Liver (tissue), 9 donors: ENCODE measurements around the gene ASB15. TPM values are rescaled to one million over a fixed set of nuclear protein-coding genes. Genes with fewer than 3 reads are reported as not detected.

Source experiments
- DNase-seq: peaks from one replicate; pipeline ENCODE4 v3.0.0-alpha.2; 2017; ENCODE audit warnings: low spot score
- H3K27ac ChIP-seq, 2 donors: one replicate each; pipeline ENCODE4 v1.7.0; 2013; ENCODE audit warnings: inconsistent platforms in 2 of 2, low read length in 2 of 2, control low read depth in 1 of 2, low read depth in 1 of 2, mild to moderate bottlenecking in 1 of 2
- H3K27me3 ChIP-seq, 4 donors: one replicate each; pipeline versions ENCODE4 v1.6.1 to v1.7.0; 2013; ENCODE audit warnings: low read length in 3 of 4, inconsistent platforms in 1 of 4, mild to moderate bottlenecking in 1 of 4, moderate library complexity in 1 of 4; ENCODE audit not compliant: control insufficient read depth in 4 of 4, insufficient read depth in 4 of 4
- H3K36me3 ChIP-seq, 4 donors: one replicate each; pipeline versions ENCODE4 v1.6.1 to v1.7.0; 2013; ENCODE audit warnings: low read length in 3 of 4, mild to moderate bottlenecking in 3 of 4, low read depth in 1 of 4, moderate library complexity in 1 of 4; ENCODE audit not compliant: control insufficient read depth in 4 of 4, insufficient read depth in 3 of 4
- H3K4me1 ChIP-seq, 4 donors: one replicate each; pipeline versions ENCODE4 v1.6.1 to v1.7.0; 2013; ENCODE audit warnings: low read length in 3 of 4, mild to moderate bottlenecking in 3 of 4, moderate library complexity in 1 of 4; ENCODE audit not compliant: control insufficient read depth in 4 of 4, insufficient read depth in 4 of 4
- H3K4me3 ChIP-seq, 3 donors: one replicate each; pipeline versions ENCODE4 v1.6.1 to v1.7.0; 2013; ENCODE audit warnings: low read length in 3 of 3, control low read depth in 1 of 3, low read depth in 1 of 3, mild to moderate bottlenecking in 1 of 3
- H3K9ac ChIP-seq, 2 donors: one replicate each; pipeline ENCODE4 v1.7.0; 2013; ENCODE audit warnings: low read length in 2 of 2, mild to moderate bottlenecking in 2 of 2, moderate library complexity in 2 of 2, control low read depth in 1 of 2, low read depth in 1 of 2
- H3K9me3 ChIP-seq, 4 donors: one replicate each; pipeline versions ENCODE4 v1.6.1 to v1.7.0; 2013; ENCODE audit warnings: low read length in 3 of 4; ENCODE audit not compliant: control insufficient read depth in 4 of 4
- ATF3 ChIP-seq: IDR thresholded peaks from 2 replicates; pipeline ENCODE4 v1.6.1; 2016; ENCODE audit warnings: antibody characterized with exemption
- CTCF ChIP-seq: fragments of 150-350 bp; IDR thresholded peaks from 2 replicates; pipeline ENCODE4 v1.5.1; 2017; ENCODE audit warnings: improper control_type of control experiment, low read depth, low read length; ENCODE audit not compliant: missing input control
- EGR1 ChIP-seq, 2 donors: IDR thresholded peaks; 2 replicates each; pipeline ENCODE4 v1.6.1; 2016 to 2018; ENCODE audit warnings: antibody characterized with exemption in 2 of 2, low read depth in 2 of 2
- FOXA1 ChIP-seq: IDR thresholded peaks from 2 replicates; pipeline ENCODE4 v1.6.1; 2016; ENCODE audit warnings: antibody characterized with exemption
- FOXA2 ChIP-seq: IDR thresholded peaks from 2 replicates; pipeline ENCODE4 v1.6.1; 2016; ENCODE audit warnings: antibody characterized with exemption
- GABPA ChIP-seq, 2 donors: IDR thresholded peaks in 1 of 2; conservative IDR thresholded peaks in 1 of 2; 2 replicates each; pipeline ENCODE4 v1.6.1; 2016; ENCODE audit warnings: antibody characterized with exemption in 2 of 2, mild to moderate bottlenecking in 1 of 2, moderate library complexity in 1 of 2
- JUND ChIP-seq, 2 donors: IDR thresholded peaks; 2 replicates each; pipeline ENCODE4 v1.6.1; 2016; ENCODE audit warnings: antibody characterized with exemption in 2 of 2
- MAX ChIP-seq: IDR thresholded peaks from 2 replicates; pipeline ENCODE4 v1.6.1; 2016; ENCODE audit warnings: antibody characterized with exemption
- RAD21 ChIP-seq, 2 donors: IDR thresholded peaks; 2 replicates each; pipeline ENCODE4 v1.6.1; 2016; ENCODE audit warnings: antibody characterized with exemption in 2 of 2, mild to moderate bottlenecking in 2 of 2
- RXRA ChIP-seq, 2 donors: IDR thresholded peaks; 2 replicates each; pipeline ENCODE4 v1.6.1; 2017 to 2018; ENCODE audit warnings: antibody characterized with exemption in 2 of 2, mild to moderate bottlenecking in 1 of 2
- TAF1 ChIP-seq: conservative IDR thresholded peaks from 2 replicates; pipeline ENCODE4 v1.6.1; 2016; ENCODE audit warnings: antibody characterized with exemption, mild to moderate bottlenecking
- ZBTB33 ChIP-seq: IDR thresholded peaks from 2 replicates; pipeline ENCODE4 v1.6.1; 2016; ENCODE audit warnings: antibody characterized with exemption
- WGBS: extraction: QIAGEN DNeasy Blood & Tissue Kit; methylation state at CpG from one replicate; pipeline ENCODE4 v1.1.7; 2013; 5-methylcytosine and 5-hydroxymethylcytosine counted together
- polyA plus RNA-seq, 2 donors: library from polyadenylated mRNA; stranded (reverse) in 1 of 2; unstranded in 1 of 2; fragments of 200-250 nt in 1 of 2; fragments of >200 nt in 1 of 2; fragmentation: Nextera tagmentation in 1 of 2; extraction: Ambion mirVana in 1 of 2; gene quantifications; one replicate each; pipeline versions ENCODE4 v1.2.1 to v1.2.3, GENCODE V29; 2013 to 2015
- total RNA-seq, 2 donors: library from RNA; depleted of rRNA; stranded (reverse); fragments of >200 nt; gene quantifications; one replicate each; pipeline ENCODE4 v1.2.3, GENCODE V29; 2014
- TF ChIP-seq, protein P1 (sequence below): IDR thresholded peaks from 2 replicates; pipeline ENCODE4 v1.6.1; 2016; ENCODE audit warnings: antibody characterized with exemption, mild to moderate bottlenecking
- donor health status: healthy.
- donor health status: healthy.
- donor health status: healthy.
- donor health status: healthy.
- donor health status: healthy.

The ASB15 gene
- total and polyA plus RNA-seq, 4 donors, result not detected

DNA sequence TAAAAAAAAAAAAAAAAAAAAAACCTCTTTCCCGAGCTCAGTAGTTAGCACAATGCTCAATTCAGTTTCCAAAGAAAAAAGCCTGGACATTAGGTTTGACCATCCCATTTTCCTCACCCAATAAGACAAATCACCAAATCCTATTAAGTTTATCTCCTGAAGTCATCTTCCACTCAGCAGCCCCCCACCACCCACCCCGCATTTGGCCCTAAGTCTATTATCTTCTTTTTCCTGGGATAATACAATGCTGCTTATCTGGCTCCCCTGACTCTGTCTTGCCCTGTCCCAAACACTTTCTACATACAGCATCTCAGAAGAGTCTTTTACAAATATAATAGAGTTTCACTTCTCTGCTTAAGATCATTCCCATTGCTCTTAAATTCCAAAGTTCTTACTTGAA lies 36.3 kb downstream of the ASB15 start:
- TF ChIP-seq TAF1 (no peak), CTCF (no peak), EGR1 (IDR thresholded peaks at IDR 0.05; ENCODE audit: low read depth in 2 of 2) (no peak), FOXA2 (no peak), MAX (no peak), RXRA (IDR thresholded peaks at IDR 0.05) (no peak)
- Histone ChIP-seq H3K9me3 (no peaks in the 10 kb centered on the region), H3K27me3 (no peaks in the 10 kb centered on the region), H3K9ac (no peak overlapping the region), H3K4me3 (no peak overlapping the region), H3K36me3 (no peaks in the 10 kb centered on the region), H3K27ac (no peak overlapping the region), H3K4me1 (peaks cover 0 to 4% (median 0%) of the 10 kb centered on the region in 4 donors)
- DNase-seq, result no peak
- 95% methylated on average over 2 of the region's 2 CpGs for WGBS

GRCh38 chr7:123639631-123640030 lies 38.0 kb downstream of the ASB15 start:
- TF ChIP-seq GABPA (IDR thresholded peaks at IDR 0.05 in 1 of 2, conservative IDR thresholded peaks at IDR 0.05 in 1 of 2) (no peak), FOXA2 (no peak), CTCF (no peak), FOXA1 (no peak), ZBTB33 (no peak), ATF3 (no peak), MAX (no peak), JUND (IDR thresholded peaks at IDR 0.05) (no peak), RAD21 (IDR thresholded peaks at IDR 0.05) (no peak)
- TF ChIP-seq, protein P1, sequence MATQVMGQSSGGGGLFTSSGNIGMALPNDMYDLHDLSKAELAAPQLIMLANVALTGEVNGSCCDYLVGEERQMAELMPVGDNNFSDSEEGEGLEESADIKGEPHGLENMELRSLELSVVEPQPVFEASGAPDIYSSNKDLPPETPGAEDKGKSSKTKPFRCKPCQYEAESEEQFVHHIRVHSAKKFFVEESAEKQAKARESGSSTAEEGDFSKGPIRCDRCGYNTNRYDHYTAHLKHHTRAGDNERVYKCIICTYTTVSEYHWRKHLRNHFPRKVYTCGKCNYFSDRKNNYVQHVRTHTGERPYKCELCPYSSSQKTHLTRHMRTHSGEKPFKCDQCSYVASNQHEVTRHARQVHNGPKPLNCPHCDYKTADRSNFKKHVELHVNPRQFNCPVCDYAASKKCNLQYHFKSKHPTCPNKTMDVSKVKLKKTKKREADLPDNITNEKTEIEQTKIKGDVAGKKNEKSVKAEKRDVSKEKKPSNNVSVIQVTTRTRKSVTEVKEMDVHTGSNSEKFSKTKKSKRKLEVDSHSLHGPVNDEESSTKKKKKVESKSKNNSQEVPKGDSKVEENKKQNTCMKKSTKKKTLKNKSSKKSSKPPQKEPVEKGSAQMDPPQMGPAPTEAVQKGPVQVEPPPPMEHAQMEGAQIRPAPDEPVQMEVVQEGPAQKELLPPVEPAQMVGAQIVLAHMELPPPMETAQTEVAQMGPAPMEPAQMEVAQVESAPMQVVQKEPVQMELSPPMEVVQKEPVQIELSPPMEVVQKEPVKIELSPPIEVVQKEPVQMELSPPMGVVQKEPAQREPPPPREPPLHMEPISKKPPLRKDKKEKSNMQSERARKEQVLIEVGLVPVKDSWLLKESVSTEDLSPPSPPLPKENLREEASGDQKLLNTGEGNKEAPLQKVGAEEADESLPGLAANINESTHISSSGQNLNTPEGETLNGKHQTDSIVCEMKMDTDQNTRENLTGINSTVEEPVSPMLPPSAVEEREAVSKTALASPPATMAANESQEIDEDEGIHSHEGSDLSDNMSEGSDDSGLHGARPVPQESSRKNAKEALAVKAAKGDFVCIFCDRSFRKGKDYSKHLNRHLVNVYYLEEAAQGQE, result no peak
- no peak for DNase-seq
- Histone ChIP-seq H3K9ac (no peak overlapping the region), H3K9me3 (no peaks in the 10 kb centered on the region), H3K4me1 (peaks cover 0 to 12% (median 9%) of the 10 kb centered on the region in 4 donors), H3K36me3 (no peaks in the 10 kb centered on the region), H3K27ac (no peak overlapping the region), H3K27me3 (no peaks in the 10 kb centered on the region), H3K4me3 (no peak overlapping the region)
- 91% methylated on average over 2 of the region's 2 CpGs for whole genome bisulfite sequencing
